HG02588 (cell line): ENCODE data around the gene SRSF12.
A peak's percentile ranks its signal among the peaks of the same experiment; 100 is the strongest.
"Not testable (repeated sequence)": the region's sequence is repeated elsewhere in the genome, so short reads cannot be mapped to it uniquely, and the experiment has no call there.

ENCODE experiments used
- ATAC-seq: cut with Tn5 transposase; IDR thresholded peaks from one replicate; pipeline ENCODE4 v1.9.1; 2021; ENCODE audit warnings: mild to moderate bottlenecking, moderate library complexity; ENCODE audit not compliant: unreplicated experiment

The SRSF12 gene

DNA sequence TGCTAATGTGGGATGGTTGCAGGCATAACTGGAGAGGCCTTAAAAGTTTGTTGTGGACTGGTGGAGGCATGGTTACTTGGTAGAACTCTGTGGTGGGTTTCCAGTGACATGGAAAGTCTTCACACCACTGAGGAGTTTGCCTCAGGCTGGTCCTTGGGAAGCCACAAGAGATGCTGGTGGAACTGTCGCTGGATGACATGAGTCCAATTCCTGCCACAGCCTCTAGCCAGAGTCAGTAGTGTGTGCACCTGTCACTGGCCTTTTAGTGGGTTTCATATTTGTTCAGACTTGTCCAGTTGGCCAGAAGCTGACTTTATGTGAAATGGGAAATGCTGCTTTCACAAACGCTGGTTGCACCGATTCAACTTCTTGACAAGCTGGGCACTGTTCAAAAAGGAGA lies 13.7 kb upstream of the SRSF12 start:
- no peak for ATAC-seq

DNA sequence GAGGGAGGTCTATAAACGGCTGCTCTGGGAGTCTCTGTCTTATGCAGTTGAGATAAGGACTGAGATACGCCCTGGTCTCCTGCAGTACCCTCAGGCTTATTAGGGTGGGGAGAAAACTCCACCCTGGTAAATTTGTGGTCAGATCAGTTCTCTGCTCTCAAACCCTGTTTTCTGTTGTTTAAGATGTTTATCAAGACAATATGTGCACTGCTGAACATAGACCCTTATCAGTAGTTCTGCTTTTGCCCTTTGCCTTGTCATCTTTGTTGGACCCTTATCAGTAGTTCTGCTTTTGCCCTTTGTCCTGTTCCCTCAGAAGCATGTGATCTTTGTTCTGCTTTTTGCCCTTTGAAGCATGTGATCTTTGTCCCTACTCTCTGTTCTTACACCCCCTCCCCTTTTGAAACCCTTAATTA lies 10.4 kb upstream of the SRSF12 start:
- not testable (repeated sequence) for ATAC-seq

DNA sequence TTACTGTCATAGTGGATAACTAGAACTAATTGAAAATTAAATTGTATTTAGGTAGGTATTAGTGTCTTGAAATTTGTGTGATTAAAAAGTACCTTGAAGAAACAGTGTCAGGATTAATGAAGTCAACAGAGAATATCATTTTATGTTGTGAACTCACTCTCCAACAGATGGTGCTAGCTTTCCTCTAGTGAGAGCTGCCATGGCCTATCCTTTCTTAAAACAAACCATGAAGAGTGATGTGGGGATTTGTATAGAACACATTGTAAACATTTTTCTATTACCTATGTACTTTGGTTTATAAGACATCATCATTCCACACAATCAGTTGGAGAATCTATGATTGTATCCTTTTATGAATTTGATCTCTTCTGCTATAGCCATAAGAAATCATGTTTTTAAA lies 4.8 kb upstream of the SRSF12 start:
- no peak for ATAC-seq

DNA sequence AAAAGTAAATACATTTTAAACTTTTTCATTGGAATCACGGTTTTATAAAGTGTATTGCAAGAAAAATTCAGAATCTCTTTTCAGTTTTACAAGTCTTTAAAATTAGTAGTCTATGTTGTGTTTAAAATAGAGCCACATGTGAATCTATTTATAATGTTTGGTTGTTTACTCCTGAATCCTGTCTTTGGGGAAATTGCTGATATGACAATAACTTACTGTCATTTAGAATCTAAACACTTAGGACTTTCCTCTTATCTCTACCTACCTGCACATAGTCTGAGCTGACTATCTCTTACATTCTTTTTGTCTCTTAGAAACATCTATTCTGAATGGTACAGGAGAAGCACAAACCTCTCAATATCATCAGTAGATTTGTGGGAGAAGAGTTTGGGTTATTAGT lies 4.1 kb upstream of the SRSF12 start:
- ATAC-seq: no peak

DNA sequence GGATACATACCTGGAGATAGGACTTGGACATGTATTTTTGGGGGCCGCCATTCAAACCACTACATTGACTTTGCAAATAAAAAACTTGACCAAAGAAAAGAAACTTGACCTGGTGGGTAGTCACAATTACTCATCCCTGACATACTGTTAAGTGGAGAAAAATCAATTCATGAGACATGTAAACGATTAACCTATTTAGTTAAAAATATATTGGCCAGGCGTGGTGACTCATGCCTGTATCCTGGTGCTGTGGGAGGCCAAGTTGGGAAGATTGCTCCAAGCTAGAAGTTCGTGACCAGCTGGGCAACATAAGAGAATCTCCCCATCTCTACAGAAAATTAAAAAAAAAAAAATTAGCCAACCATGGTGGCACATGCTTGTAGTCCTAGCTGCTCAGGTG lies 2.5 kb upstream of the SRSF12 start:
- ATAC-seq: no peak

DNA sequence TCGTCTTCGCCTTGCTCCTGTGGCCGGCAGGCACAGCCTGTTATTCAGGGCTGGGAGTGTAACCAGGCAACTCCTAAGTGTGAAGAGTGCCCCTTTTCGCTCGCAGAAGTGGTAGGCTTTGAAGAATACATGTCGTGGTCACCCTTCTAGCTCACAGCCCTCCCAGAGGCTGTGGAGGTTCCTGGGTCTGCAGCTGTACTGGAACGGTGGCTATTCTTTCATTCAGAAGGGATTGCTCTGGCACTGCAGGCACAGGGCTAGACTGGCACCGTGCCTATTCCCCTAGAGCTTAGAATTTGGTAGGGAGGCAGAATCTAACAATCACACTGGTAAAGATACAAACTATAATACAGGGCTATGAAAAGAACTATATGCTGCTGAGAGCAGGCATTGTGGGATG lies 1.1 kb upstream of the SRSF12 start:
- no peak for ATAC-seq

DNA sequence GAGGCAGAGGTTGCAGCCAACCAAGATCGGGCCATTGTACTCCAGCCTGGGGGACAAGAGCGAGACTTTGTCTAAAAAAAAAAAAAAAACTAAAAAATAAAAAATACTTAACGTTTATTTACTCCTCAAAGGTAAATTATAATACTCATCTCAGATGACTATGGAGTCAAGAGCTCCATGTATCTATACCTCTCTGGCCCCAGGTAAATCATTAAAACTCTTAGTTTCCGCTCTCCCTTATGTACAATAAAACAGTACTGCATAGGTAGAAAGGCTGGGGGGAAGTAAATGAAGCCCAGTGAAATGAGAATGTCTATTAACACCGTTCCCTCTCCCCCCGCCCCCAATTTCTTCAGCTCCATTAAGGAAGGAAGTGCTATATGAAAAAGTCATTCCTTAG lies 1.2 kb downstream of the SRSF12 start:
- no peak for ATAC-seq

DNA sequence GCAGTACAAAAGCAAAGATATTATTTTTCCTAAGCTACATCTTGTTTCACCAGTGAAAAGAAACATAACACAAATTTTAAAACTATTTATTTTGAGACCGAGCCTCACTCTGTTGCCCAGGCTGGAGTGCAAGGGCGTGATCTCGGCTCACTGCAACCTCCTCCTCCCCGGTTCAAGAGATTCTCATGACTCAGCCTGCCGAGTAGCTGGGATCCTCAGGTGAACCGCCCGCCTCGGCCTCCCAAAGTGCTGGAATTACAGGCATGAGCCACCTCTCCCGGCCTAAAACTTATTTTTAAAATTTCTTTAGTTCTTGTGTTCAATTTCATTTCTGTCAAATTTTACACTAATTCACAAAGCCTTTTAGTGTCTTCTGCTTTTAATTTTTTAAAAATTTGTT lies 5.9 kb downstream of the SRSF12 start:
- ATAC-seq: no peak

DNA sequence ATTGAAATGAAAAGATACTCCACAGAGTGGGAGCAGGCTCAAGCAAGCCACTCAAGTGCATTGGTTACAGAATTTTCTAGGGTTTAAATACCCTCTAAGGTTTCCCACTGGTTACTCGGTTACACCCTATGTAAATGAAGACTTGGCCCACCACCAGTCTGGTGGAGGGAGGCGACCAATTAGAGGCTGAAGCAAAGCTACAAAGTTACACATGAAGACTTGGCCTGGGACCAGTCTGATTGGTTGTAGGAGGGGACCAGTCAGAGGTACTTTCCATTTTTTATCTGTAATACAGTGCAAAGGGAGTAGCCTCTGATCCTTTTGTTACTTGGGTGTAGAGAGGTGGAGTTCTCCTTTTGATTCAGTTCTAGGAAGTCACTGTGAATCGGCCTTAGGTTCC lies 7.6 kb downstream of the SRSF12 start:
- no peak for ATAC-seq

DNA sequence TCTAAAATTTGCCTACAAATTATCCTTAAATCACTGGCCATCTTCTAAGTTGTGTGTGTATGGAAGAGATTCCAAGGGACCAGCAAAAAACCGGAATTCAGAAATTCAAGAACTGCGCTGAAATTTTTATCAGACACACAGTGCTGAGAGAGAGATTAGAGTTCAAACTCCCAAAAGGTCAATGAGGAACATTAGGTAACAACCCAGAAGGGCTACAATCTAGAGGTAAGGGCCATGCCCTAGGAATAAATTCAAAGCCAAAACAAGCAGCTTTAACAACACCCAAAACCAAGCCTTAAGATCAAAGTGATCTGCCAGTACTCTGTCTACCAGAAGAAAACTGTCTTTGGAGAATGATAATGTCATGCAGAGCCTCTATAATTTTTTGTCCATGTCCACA lies 17.8 kb downstream of the SRSF12 start:
- no peak for ATAC-seq

DNA sequence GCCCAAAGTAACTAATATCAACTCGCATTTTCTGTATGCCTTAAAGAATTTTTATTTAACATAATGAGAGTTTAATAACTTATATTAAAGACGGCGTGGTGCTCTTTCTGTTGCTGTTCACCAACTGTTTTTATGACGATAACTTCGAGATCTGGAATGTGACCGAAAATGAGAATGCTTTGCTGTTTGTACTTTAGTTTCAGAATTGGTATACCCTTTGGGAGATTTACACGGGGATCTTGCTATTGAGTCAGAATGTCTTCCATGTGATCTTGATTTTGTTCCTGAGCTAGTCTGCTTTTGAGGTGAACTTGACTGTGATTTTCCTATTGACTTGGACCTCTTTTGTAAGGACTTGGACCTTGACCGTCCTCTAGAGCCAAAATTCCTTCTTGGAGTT lies 19.4 kb downstream of the SRSF12 start:
- no peak for ATAC-seq

DNA sequence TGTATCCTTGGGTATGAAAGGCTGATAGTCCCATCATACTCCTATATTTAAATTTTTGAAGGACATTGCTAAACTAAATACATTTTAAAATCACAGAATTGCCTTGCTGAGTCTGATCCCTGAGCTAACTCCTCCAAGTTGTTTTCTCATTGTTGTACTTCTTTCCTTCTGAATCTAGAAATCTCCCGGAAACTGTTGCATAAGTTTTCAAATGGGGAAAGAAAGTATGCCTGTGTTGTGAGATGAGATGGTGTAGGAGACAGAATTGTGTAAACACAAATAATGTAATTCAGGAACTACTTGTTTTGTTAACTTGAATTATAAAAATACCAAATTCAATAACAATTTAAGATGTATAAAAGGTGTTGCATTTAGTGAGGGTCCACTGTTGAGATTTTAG lies 30.0 kb downstream of the SRSF12 start:
- no peak for ATAC-seq

DNA sequence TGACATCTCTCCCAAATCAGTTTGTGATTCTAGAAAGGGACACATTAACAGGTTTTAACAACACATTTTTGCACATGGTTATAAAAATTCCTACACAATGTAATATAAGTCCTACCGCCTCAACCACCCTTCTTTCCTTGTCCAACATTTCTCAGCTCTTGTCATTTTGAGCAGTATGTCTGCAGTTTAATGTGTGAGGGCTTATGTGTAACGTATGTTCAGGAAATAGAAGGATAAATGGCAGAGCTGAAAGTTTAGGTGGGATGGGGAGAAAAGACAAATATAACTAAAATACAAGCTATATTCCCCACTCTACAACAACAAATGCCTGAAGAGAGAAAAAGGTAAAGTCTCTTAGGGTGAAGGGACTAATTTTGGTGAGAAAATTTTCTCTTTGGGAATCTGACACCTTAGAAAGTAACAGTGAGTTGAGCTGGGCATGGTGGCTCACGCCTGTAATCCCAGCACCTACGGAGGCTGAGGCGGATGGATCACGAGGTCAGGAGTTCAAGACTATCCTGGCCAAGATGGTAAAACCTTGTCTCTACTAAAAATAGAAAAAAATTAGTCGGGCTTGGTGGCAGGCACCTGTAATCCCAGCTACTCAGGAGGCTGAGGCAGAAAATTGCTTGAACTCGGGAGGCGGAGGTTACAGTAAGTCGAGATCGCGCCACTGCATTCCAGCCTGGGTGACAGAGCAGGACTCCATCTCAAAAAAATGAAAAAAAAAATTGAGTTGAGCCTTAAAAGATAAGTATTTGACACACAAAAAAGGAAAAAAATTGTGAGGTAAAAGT lies 32.3 kb downstream of the SRSF12 start:
- ATAC-seq: no peak

DNA sequence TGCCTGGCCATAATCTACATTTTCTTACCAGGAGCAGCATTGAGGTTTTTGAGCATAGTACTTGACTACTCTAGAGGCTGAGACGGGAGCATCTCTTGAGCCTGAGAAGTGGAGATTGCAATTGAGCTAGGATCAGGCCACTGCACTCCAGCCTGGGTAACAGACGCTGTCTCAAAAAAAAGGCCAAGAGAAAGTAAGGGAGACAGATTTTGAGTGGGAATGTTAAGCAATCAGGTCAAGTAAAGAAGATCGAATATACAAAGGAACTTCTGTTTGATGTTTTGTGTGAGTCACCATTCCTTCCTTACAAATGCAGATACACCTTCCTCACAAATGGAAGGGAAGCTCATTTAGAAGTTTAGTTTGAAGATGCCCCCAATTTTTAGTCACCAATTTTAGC lies 32.9 kb downstream of the SRSF12 start:
- no peak for ATAC-seq

DNA sequence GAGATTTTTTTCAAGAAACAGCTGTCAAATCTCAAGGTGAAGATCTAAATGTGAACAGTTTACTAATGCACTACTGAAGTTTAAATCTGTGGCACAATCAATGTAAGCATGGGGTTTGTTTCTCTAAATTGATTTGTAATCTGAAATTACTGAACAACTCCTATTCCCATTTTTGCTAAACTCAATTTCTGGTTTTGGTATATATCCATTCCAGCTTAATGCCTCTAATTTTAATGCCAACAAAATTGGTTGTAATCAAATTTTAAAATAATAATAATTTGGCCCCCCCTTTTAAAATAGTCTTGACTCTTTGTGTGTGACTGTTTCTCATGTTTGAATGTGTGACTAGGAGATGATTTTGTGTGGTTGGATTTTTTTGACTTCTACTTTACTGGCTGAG lies 33.3 kb downstream of the SRSF12 start:
- no peak for ATAC-seq

DNA sequence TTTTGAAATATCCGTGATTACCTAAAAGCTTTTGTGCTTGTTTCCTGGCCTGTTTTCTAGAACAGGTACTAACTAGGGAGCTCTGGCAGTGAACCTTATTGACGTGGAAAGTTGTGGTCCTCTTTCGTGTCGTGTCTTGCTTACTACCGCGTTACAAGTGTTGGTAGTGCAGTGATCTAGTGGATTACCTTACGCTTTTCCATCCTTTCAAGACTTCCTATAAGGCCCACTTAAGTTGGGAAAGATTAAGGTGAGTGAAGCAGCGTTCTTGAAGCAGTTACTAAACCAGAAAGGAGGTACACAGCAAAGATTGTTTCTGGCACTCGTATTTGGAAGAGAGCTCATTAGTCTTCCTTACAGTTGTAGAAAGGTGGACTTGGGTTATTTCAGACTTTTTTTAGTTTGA lies 35.4 kb downstream of the SRSF12 start:
- ATAC-seq: no peak

DNA sequence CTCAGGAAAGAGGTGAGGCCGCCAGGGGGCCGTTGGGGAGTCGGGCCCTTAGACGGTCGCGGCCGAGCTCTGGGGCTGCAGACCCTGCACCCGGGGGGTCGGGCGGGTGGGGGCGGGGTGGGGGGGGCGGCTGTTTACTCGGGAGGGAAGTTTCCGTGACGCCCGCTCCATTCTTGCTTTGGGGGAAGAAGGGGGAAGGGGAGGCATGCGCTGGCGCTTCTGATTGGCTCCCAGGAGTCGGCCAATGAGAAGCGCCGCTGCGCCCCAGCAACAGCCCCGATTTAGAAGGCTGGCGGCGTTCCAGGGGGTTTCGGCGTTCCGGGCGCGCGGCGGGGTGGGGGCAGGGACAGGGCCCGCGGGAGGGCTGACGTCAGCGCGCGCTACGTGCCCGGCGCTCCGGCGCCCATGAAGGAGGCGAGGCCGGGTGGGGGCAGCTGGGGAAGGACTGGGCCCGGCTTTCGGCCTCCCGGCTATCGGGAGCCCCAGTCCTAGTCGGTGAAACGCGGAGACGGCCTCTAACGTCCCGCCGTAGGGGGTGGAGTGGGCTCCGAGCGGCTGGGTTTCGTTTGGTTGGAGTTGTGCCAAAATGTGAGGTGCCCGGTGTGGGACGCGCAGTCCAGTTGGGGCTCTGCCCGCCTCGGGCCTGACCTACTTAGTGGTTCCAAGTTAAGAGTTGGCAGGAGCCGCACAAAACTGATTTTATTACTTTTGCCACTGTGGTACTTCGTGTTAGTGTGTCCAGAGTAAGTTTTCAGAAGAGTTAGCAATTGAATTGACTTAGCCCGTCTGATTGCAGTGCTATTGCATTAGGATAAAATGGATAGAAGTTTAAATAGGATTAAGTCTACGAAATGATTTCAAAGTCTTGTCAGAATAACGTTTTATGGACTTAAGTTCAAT lies 36.2 kb downstream of the SRSF12 start:
- ATAC-seq: peak; percentile 65

DNA sequence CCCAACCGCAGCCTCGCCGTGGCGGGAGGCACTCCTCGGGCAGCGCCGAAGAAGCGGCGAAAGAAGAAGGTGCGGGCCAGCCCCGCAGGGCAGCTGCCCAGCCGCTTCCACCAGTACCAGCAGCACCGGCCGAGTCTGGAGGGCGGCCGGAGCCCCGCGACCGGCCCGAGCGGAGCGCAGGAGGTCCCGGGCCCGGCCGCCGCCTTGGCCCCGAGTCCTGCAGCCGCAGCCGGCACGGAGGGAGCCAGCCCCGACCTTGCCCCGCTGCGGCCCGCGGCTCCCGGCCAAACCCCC lies 36.8 kb downstream of the SRSF12 start:
- no peak for ATAC-seq

DNA sequence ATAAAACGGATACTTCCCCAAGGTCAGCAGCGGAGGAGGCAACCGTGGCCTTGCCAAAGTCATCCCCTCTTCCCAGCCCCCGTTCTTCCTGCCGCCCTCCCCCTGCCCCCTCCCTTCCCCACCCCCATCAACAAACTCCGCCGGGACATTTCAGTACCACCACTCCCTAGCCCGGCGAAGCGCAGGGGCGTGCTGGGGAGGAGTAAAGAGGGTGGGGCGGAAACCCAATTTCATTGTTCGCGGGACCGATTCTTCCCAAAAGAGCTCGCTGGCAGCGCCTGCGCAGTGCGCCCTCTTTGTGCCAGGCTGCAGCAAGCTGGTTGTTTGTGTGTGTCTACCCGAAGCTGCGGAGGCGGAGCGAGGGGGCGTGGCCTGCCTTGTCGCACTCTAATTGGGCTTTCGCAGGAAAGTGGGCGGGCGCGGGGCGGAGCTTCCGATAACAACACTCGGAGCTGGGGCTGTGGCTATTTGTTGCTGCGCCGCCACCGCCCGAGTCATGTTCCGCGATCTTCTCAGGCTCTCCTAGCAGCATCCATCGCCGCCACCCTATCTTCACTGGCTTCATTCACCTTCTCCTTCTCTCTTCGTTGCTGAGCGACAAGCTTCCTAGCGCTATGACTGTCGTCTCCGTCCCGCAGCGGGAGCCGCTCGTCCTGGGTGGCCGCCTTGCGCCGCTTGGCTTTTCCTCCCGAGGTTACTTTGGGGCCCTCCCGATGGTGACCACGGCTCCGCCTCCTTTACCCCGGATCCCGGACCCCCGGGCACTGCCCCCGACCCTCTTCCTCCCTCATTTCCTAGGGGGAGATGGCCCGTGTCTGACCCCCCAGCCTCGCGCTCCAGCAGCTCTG lies 37.4 kb downstream of the SRSF12 start, which contains the start of gene PNRC1:
Gene PNRC1, plus strand, starts transcription at position 471 of the 848 bp plus-strand sequence. Its CDS starts 144 bp downstream, at position 615.
- peak; percentile 72 for ATAC-seq

DNA sequence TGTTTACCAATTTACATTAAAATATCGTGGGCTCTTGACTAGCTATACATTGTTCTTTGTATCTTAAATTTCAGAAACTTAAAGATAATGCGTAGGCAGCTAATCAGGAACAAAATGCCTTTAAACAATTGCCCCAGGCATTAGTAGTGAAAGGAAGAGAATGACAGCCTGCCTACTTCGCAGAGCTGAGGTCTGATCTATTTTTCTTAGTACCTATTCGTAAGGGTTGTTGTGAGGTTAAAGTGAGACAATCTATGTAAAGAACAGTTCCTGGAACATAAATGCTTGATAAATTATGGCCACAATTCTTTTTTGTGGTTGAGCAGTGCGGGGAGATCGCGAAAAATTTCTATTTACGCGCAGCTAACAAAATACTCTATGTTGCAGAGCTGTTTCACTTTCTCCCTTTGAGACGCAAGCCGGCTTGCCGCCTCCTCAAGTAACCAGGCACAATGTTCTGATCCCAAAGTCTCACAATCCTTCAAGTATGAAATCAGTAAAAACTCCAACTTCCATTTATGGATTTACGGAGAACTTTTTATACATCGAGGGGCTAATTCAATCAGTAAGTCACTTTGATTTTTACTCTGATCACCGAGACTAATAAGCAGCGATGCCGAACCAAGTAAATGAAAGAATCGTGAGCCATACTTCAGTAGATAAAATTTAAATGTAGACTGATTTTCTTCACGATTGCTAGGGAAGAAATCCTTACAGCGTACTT lies 38.2 kb downstream of the SRSF12 start:
- no peak for ATAC-seq

DNA sequence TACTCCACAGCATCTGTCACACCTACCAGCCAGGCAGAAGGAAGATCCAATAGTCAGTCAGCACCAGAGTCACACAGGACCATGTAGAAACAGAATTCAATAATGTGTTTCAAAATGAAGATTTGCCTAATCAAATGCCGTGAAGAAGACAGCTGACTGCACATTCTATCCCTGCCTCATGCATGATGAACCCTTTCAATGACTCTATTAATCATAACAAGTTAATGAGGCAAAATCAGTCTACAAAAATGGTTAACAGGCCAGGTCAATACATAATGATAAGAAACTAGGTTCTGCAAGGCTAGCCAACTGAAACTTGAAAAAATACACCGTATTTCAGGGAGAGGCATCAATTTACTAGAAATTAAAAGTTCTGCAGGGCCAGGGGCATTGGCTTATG lies 44.0 kb downstream of the SRSF12 start:
- no peak for ATAC-seq
